M059J (cell line): ENCODE measurements around the gene AOAH. TPM values are rescaled to one million over a fixed set of nuclear protein-coding genes. Genes with fewer than 3 reads are reported as not detected.
A peak's percentile ranks its signal among the peaks of the same experiment; 100 is the strongest.

Experiments
- DNase-seq: peaks from one replicate; pipeline ENCODE4 v3.0.0-alpha.2; 2012; ENCODE audit warnings: low read depth
- total RNA-seq: library from RNA; depleted of rRNA; stranded (reverse); fragments of >200 nt; shearing (Covaris generic); gene quantifications from 2 replicates; pipeline ENCODE4 v1.2.3, GENCODE V29; 2014

The AOAH gene
- total RNA-seq, 1 experiment from 2014 or later: 2.6 TPM

DNA sequence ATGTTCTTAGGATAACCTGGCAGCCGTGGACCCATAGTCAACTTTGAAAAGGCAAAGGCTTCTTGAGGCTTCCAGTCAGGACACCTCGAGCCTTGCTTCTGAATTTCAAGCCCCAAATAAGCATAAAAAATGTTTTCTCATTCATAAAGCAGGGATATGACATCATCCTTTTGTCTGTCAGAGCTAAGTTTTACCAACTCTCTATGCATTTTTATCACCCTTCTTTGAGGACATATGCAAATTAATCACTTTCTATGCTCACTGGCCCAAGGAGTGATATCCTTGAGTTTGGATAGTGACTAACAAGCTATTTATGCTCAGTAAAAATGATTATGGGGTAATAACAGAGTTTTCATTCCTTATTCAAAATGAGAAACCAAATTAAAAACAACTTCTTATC is 175.3 kb downstream of the AOAH start:
- no peak for DNase-seq

- DNase-seq: peak; percentile 63
Observed at GRCh38 chr7:36547416-36547815, 176.9 kb downstream of the AOAH start.

- no peak for DNase-seq
Observed at GRCh38 chr7:36546331-36546730, 178.0 kb downstream of the AOAH start.

GRCh38 chr7:36545291-36545690 is 179.0 kb downstream of the AOAH start:
- DNase-seq: no peak

DNA sequence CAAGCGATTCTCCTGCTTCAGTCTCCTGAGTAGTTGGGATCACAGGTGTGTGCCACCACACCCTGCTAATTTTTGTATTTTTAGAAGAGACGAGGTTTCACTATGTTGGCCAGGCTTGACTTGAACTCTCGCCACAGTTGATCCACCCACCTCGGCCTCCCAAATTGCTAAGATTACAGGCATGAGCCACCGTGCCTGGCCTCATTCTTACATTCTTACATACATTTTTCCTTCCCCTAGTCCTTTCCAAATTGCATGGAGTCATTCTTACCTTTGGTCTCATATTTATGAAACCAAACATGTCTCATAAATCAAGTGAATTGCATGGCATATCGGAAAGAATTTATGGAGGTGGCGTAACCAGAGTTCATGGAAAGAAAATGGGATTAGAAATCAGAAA is 186.2 kb downstream of the AOAH start:
- DNase-seq: no peak

- DNase-seq: peak; percentile 88
Observed at GRCh38 chr7:36535866-36536664, 188.2 kb downstream of the AOAH start.

DNA sequence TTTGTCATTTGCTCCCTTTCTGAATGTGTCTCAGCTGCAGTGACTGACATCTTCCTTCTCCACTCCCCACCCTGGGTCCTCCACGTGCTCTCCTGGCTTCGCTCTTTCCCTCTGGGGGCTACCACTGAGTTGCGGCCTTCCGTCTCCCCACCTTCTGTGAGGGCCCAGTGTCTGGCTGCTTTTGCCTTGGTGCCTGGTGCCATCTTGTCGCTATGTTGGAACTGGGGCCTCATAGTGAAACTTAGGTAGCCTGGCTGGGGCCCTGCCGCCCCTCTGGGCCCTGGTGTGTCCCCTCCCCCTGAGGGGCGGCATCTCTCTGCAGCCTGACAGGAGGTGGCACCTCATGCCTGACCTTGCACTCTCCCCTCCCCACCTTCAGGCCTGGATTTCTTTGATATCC is 190.6 kb downstream of the AOAH start:
- DNase-seq: no peak

DNA sequence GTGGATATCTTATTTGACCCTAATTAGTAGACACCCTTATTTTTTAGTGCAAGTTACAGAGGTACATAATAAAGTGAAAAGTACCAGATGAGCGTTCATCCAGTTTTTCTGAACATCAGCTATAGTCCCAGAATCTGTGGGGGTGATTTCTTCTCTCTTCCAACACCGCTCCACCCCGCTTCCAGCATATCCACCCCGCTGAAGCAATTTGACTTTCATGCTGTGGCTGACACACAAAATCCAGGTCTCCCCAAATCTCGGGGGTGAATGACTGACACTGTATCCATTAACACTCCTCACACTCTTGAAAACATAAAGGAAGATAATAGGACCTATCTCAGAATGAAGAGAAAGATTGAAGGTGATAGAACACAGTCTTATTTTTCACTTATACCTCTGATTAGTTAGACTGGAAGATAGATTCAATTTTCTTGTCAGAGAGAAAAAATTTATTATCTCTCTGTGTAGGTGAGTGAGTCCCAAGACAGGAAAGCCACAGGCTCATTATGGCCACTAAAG is 191.3 kb downstream of the AOAH start:
- DNase-seq: no peak

DNA sequence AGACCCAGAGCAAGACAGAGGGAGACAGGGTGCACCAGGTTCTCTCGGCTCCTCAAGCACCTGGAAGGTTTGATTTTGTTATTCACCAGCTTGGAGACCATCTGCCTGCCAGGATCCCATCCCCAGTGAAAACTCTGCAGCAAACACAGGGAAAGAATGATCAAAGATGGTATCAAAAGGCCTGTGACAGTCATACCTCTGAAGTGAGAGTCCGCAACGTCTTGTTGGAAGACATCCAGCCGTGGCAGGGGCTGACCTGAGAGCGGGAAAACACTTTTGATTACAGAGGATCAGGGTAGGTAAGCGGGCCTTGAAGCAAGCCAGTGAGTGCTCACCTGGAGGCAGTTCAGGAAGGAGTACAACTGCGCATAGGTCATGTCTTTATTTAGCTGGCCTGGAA is 192.3 kb downstream of the AOAH start:
- no peak for DNase-seq

GRCh38 chr7:36530456-36530855 is 193.8 kb downstream of the AOAH start:
- DNase-seq: no peak

DNA sequence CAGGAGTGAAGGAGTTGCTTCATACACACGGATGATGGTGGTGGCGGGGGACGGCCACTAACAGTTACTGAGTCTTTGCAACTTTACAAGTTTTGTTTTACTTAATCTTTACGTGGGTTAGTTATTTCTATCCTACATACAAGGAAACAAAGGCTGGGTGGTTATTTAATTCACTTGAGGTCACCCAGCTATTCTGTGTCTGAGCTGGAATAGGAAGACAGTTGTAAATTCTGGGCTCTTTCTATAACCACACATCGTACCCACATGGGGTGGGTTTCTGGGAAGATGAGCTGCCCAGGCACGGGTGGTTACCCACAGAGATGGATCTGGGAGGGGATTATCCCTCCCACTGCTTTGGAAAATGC is 196.8 kb downstream of the AOAH start:
- no peak for DNase-seq

GRCh38 chr7:36526863-36527548 is 197.3 kb downstream of the AOAH start:
- DNase-seq: peak; percentile 95

- DNase-seq: no peak
Observed at GRCh38 chr7:36523371-36524101, 200.8 kb downstream of the AOAH start.

DNA sequence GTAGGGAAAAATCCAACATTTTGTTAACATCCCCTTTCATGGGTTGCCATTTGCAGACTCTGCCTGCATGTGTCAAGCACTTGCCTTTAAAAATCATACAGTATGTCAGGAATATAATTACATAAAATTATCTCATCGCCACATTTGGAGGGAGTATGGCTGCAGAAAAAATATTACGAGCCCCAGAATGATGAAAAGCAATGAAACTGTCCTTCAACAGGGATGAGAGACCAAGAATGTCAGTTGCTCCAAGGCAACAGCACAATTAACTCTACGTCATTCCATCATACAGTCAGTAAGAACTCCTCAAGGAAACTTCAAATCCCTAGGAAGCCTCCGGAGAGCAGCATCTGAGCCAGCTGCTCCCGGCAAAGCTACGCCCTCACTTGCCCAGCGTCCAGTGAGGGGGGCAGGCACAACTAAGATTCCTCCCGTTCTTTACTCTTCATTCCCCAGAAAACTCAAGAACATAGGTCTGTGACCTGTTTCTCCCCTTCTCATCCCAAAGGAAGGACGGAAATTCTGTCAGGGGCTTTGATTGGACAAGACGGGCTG is 201.8 kb downstream of the AOAH start:
- DNase-seq: no peak

- DNase-seq: no peak
Observed at GRCh38 chr7:36521911-36522310, 202.4 kb downstream of the AOAH start.

DNA sequence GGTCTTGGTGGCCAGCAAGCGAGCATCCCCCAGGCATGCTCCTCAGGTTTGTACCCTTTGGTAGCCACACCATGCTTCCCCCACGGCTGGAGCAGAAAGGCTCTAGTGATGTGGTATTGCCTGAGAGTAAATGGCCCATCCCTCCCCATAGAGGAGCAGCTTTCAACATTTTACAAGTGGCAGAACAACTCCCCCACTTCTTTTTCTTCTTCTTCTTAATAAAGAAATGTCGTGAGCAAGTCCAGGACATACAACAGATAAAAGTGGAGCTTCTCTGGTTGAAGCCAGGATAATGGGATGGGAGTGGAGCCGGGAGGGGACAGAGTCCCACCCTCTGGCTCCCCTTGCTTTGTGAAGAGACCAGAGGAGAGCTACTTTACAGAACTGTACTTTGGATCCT is 203.2 kb downstream of the AOAH start:
- DNase-seq: no peak

DNA sequence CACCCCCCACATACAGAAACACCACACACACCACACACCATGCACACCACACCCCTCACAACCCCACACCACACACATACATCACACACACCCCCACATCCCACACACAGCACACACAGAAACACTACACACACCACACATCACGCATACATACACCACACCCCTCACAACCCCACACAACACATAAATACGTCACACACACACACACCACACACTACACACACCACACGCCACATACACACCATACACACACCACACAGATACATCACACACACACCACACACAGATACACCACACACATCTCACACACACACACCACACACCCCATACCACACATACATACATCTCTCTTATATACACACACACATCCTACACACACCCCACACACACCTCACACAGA is 208.4 kb downstream of the AOAH start:
- no peak for DNase-seq

DNA sequence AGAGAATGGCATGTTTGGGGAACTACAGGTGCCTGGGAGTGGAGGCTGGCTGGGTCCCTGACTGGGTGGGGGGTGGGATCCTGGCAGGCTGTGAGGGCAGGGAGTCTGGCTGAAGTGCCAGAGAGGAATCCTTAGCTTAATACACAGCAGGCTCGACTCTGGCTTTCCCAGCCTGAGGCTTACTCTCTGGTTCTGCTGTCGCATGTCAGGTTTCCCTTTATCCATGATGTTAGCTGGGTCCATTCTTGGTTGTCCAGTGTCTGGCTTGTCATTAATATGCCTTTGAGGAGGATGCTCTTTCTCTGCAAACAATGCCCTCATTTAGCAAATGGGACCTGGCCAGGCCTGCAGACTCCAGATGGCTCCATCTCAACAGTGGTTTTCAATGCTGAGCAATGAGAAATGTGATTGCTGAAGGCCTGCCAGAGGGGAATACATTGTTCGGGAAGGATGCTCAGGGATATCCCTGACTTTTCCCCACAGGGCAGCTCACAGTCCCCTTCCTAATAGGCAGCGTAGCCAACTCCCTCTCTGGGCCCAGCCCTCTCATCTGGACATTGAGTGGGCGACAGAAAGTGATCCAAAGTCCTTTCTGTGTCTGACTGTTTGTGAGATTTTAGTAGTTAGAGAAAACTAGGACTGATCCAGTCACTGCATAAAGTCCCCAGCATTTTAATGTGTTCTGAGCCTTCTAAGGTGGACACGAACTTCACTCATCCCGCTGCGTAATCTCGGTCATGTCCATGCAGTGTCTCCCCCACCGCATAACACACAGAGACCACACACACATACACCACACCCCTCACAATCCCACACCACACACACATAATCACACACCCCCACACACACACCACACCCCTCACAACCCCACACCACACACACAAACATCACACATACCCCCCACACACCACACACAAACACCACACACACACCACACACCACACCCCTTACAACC is 209.7 kb downstream of the AOAH start:
- DNase-seq: no peak

DNA sequence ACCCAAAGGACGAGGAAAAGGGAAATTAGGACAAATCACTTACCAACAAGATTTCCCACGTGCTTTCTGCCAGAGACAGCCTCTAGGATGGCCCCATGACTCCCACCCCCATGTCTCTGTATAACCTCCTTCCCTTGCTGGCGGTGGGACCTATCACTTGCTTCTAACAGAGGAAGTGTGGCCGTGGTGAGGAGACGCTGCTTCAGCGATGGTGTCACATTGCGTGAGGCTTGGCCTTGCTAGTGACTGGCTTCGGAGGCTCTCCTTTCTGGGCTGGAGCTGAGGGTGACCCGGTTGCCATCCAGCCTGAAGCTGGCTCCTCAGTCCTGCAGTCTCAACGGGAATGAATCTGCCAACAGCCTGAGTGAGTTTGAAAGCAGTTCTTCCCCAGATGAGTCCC is 210.9 kb downstream of the AOAH start:
- no peak for DNase-seq

- DNase-seq: no peak
Observed at GRCh38 chr7:36512616-36513015, 211.7 kb downstream of the AOAH start.

GRCh38 chr7:36509962-36510361 is 214.3 kb downstream of the AOAH start:
- DNase-seq: no peak
